ENCODE measurements around the gene AHCYL2. TPM values are rescaled to one million over a fixed set of nuclear protein-coding genes. Genes with fewer than 3 reads are reported as not detected.

Gene AHCYL2
- total and polyA plus RNA-seq, 2 of the 8 experiments (the other 6 are each of a cell fraction or from before 2014, with no cell fraction given): 20.7 to 25.4 TPM

DNA sequence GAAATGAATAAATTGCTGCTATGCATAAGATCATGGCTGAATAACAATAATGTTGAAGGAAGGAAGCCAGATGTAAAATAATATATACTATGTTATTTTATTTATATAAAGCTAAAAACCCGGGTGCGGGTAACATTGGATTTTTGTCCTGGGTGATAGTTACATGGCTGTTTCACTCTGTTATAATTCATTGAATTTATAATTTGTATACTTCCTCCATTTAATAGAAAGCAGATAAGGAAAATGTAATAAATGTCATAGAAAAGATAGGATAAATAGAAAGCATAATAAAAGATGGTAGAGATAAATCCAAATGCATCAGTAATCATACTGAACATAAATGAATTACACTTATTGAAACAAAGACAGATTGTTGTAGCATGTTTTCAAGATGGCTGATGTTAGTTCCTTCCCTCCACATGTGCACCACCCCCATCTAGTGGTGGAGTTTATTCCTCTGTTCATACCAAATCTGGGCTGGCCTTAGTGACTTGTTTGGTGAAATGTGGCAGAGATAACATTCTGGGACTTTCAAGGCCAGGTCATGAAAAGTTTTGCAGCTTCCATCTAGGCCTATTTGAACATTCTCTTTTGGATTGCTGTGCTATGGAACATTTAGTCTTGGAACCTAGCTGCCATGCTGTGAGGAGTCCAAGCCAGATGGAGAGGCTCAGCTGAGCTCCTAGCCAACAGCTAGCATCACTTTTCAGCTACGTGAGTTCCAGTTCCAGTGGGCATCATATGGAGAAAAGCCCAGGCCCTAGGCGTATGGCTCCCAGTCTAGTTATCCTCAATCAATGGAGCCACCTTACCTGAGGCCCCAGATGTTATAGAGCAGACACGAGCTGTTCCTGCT is 46.9 kb downstream of the AHCYL2 start (continued):
- TF ChIP-seq, protein P1, sequence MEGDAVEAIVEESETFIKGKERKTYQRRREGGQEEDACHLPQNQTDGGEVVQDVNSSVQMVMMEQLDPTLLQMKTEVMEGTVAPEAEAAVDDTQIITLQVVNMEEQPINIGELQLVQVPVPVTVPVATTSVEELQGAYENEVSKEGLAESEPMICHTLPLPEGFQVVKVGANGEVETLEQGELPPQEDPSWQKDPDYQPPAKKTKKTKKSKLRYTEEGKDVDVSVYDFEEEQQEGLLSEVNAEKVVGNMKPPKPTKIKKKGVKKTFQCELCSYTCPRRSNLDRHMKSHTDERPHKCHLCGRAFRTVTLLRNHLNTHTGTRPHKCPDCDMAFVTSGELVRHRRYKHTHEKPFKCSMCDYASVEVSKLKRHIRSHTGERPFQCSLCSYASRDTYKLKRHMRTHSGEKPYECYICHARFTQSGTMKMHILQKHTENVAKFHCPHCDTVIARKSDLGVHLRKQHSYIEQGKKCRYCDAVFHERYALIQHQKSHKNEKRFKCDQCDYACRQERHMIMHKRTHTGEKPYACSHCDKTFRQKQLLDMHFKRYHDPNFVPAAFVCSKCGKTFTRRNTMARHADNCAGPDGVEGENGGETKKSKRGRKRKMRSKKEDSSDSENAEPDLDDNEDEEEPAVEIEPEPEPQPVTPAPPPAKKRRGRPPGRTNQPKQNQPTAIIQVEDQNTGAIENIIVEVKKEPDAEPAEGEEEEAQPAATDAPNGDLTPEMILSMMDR (IDR thresholded peaks at IDR 0.05; ENCODE audit: control extremely low read depth in 1 of 3, insufficient read depth in 1 of 3, low read depth in 1 of 3, low read length in 3 of 3): peak in 2 of 3 experiments; percentile 76 to 81; a peak in 3 of 4 replicates
- TF ChIP-seq YY1 (IDR thresholded peaks at IDR 0.05; ENCODE audit: low read depth, low read length): peak; percentile 96
- TF ChIP-seq HDAC6 (IDR thresholded peaks at IDR 0.05; ENCODE audit: low read depth, low read length): no peak
- TF ChIP-seq SP2 (IDR thresholded peaks at IDR 0.05; ENCODE audit: low read length): no peak
- no peak for TF ChIP-seq KDM1A (IDR thresholded peaks at IDR 0.05; ENCODE audit: borderline replicate concordance, low read length)
